Ascending aorta (tissue), 2 donors: Measurements from ENCODE around the gene ISG20L2. TPM values are rescaled to one million over a fixed set of nuclear protein-coding genes. Genes with fewer than 3 reads are reported as not detected.

Experiments
- DNase-seq, 2 donors: peaks; one replicate each; pipeline ENCODE4 v3.0.0-alpha.2; 2019; ENCODE audit warnings: low spot score in 2 of 2
- H3K27ac ChIP-seq, 2 donors: fragments of 200-600 bp; sonication (generic); one replicate each; pipeline ENCODE4 v1.5.1; 2016 to 2017; ENCODE audit warnings: mild to moderate bottlenecking in 1 of 2
- H3K27me3 ChIP-seq: fragments of 200-600 bp; sonication (generic); one replicate; pipeline ENCODE4 v1.5.1; 2017
- H3K36me3 ChIP-seq, 2 donors: fragments of 200-600 bp; sonication (generic); one replicate each; pipeline ENCODE4 v1.5.1; 2016
- H3K4me1 ChIP-seq, 2 donors: fragments of 200-600 bp; sonication (generic); one replicate each; pipeline ENCODE4 v1.5.1; 2016 to 2017; ENCODE audit warnings: mild to moderate bottlenecking in 1 of 2
- H3K4me3 ChIP-seq, 2 donors: fragments of 200-600 bp; sonication (generic); one replicate each; pipeline ENCODE4 v1.5.1; 2016 to 2017; ENCODE audit warnings: mild to moderate bottlenecking in 1 of 2
- H3K9me3 ChIP-seq, 2 donors: fragments of 200-600 bp; sonication (generic); one replicate each; pipeline ENCODE4 v1.5.1; 2016
- intact Hi-C: fragments of 100-400 bp; cut with DNase I; formaldehyde crosslinking; loops from one replicate; pipeline ENCODE4 v1.15.1; 2023
- total RNA-seq: library from RNA; depleted of rRNA; stranded (reverse); fragments of >200 nt; gene quantifications from one replicate; pipeline ENCODE4 v1.1.0, GENCODE V29; 2016
- TF ChIP-seq, protein P1 (sequence below), 3 experiments: fragments of 200-600 bp in 2 of 3; fragments of 450-650 bp in 1 of 3; sonication (generic) in 2 of 3; IDR thresholded peaks; one replicate each; pipeline ENCODE4 v1.5.1; 2016 to 2019; ENCODE audit warnings: antibody characterized with exemption in 3 of 3, mild to moderate bottlenecking in 1 of 3, moderate library complexity in 1 of 3

ISG20L2 gene
- total RNA-seq, 1 donor from 2014 or later, result 7.8 TPM

GRCh38 chr1:156705918-156706656 lies 22.5 kb downstream of the ISG20L2 start:
- Histone ChIP-seq H3K36me3 (no peaks in the 10 kb centered on the region), H3K27ac (peak overlapping the region; percentile 69 to 76), H3K9me3 (no peaks in the 10 kb centered on the region), H3K27me3 (no peaks in the 10 kb centered on the region), H3K4me1 (peaks cover 10 to 38% of the 10 kb centered on the region in 2 donors), H3K4me3 (peak overlapping the region; percentile 58 to 69)
- peak; percentile 19 to 85 for DNase-seq
- TF ChIP-seq, protein P1, sequence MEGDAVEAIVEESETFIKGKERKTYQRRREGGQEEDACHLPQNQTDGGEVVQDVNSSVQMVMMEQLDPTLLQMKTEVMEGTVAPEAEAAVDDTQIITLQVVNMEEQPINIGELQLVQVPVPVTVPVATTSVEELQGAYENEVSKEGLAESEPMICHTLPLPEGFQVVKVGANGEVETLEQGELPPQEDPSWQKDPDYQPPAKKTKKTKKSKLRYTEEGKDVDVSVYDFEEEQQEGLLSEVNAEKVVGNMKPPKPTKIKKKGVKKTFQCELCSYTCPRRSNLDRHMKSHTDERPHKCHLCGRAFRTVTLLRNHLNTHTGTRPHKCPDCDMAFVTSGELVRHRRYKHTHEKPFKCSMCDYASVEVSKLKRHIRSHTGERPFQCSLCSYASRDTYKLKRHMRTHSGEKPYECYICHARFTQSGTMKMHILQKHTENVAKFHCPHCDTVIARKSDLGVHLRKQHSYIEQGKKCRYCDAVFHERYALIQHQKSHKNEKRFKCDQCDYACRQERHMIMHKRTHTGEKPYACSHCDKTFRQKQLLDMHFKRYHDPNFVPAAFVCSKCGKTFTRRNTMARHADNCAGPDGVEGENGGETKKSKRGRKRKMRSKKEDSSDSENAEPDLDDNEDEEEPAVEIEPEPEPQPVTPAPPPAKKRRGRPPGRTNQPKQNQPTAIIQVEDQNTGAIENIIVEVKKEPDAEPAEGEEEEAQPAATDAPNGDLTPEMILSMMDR (IDR thresholded peaks at IDR 0.05), result peak; percentile 87 to 95 (median 91)
- intact Hi-C loops, result loop anchor here (1.0 to 5.0 kb wide), 4 partner anchors 17 to 61 kb away; partner anchors contain the start of genes ISG20L2, METTL25B and PRCC

GRCh38 chr1:156705321-156705917 lies 23.1 kb downstream of the ISG20L2 start, which contains the start of gene CRABP2:
Gene CRABP2, minus strand, starts transcription at chr1:156705583. Its CDS starts 137 bp downstream, at chr1:156705446.
- TF ChIP-seq, protein P1 (IDR thresholded peaks at IDR 0.05), result no peak
- DNase-seq, result no peak
- intact Hi-C loops, result loop anchor here (1.0 to 5.0 kb wide), 3 partner anchors 23 to 62 kb away; partner anchors contain the start of genes ISG20L2, METTL25B and PRCC
- no peaks in the 10 kb centered on the region for H3K9me3 ChIP-seq
- H3K36me3 ChIP-seq, result no peaks in the 10 kb centered on the region
- peak within 1 kb of the TSS; percentile 69 to 76 for H3K27ac ChIP-seq
- H3K27me3 ChIP-seq, result no peaks in the 10 kb centered on the region
- H3K4me3 ChIP-seq, result peak within 1 kb of the TSS; percentile 58 to 69
- H3K4me1 ChIP-seq, result peaks cover 10 to 38% of the 10 kb centered on the region in 2 donors

DNA sequence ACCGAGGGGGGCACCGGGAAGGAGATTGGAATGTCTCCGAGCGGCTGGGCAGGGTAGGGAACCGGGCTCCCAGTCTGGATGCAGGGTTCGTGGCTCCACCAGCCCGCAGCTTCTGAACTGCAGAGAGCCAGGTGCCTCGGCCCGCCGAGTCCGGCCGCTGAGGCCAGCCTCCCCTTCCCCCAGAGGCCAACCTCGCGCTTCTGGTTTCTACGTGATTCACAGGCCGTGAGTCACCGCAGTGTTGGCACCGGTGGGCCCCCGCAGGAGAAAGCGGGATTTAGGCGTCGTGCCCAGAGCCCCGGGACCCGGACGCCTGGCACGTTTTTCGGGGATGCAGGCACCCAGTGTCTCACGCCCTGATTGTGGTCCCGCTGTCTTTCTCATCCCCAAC lies 23.6 kb downstream of the ISG20L2 start:
- intact Hi-C loops, result loop anchor here (1.0 to 5.0 kb wide), 3 partner anchors 23 to 62 kb away; partner anchors contain the start of genes ISG20L2, METTL25B and PRCC
- peak overlapping the region in 1 of 2 donors; percentile 69 for H3K27ac ChIP-seq
- H3K4me1 ChIP-seq, result peaks cover 10 to 33% of the 10 kb centered on the region in 2 donors

GRCh38 chr1:156704166-156704711 lies 24.3 kb downstream of the ISG20L2 start:
- Histone ChIP-seq H3K4me1 (peaks cover 10 to 27% of the 10 kb centered on the region in 2 donors), H3K27ac (no peak overlapping the region), H3K27me3 (no peaks in the 10 kb centered on the region), H3K36me3 (no peaks in the 10 kb centered on the region), H3K9me3 (no peaks in the 10 kb centered on the region), H3K4me3 (peak overlapping the region in 1 of 2 donors; percentile 69)
- intact Hi-C loops, result no loop called here
- TF ChIP-seq, protein P1 (IDR thresholded peaks at IDR 0.05), result no peak
- no peak for DNase-seq

More for the DNA sequence above, 23.6 kb downstream of the ISG20L2 start:
- H3K36me3 ChIP-seq, result no peaks in the 10 kb centered on the region
- H3K4me3 ChIP-seq, result peak overlapping the region; percentile 58 to 69
- H3K9me3 ChIP-seq, result no peaks in the 10 kb centered on the region
- H3K27me3 ChIP-seq, result no peaks in the 10 kb centered on the region
- TF ChIP-seq, protein P1 (IDR thresholded peaks at IDR 0.05), result no peak
- peak; percentile 49 to 89 for DNase-seq

- H3K4me3 ChIP-seq, result no peak overlapping the region
- intact Hi-C loops, result no loop called here
- no peaks in the 10 kb centered on the region for H3K27me3 ChIP-seq
- H3K9me3 ChIP-seq, result no peaks in the 10 kb centered on the region
- no peak for DNase-seq
- TF ChIP-seq, protein P1 (IDR thresholded peaks at IDR 0.05), result no peak
- peaks cover 10 to 27% of the 10 kb centered on the region in 2 donors for H3K4me1 ChIP-seq
- no peaks in the 10 kb centered on the region for H3K36me3 ChIP-seq
- H3K27ac ChIP-seq, result no peak overlapping the region
These were observed 24.8 kb downstream of the ISG20L2 start for GRCh38 chr1:156703741-156704140.
